Measurements from ENCODE around the gene CRYL1.

DNA sequence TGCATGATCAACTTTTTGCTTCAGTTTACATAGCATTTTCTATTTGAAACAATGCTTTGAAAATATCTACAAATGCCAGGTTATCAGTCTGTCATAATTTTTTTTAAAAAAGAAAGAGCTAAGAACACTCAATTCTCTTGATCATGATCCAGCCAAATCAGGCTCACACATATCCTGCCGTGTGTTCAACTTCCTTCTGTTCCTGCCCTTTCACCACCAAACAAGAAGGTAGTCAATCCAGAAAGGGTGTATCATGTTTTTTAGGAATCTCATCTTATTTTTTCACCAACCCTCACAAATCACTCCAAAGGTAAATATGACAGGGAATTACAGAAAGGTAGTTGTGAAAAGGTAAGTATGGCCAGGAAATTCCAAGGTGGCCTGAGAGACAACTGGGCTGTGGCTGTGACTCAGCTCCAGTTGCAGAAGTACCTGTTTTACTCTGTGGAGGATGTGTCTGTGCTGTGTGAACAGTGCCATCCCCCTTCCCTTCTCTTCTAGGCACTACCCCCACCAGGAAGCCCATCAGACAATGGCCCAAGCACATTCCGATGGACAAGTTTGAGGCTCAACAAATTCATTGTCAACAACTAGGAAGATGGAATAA, 154.7 kb downstream of the CRYL1 start:
- TF ChIP-seq CTCF (IDR thresholded peaks at IDR 0.05; ENCODE audit: low read depth, low read length, poor library complexity, severe bottlenecking) (no peak), EZH2phosphoT487 (IDR thresholded peaks at IDR 0.05; ENCODE audit: borderline replicate concordance, low read length) (no peak)
